HG03571 (cell line): ENCODE data around the gene FKBP15.
A peak's percentile ranks its signal among the peaks of the same experiment; 100 is the strongest.
"Not testable (repeated sequence)": the region's sequence is repeated elsewhere in the genome, so short reads cannot be mapped to it uniquely, and the experiment has no call there.

Source experiments
- ATAC-seq: cut with Tn5 transposase; IDR thresholded peaks from one replicate; pipeline ENCODE4 v1.9.1; 2021; ENCODE audit not compliant: unreplicated experiment

FKBP15 gene

DNA sequence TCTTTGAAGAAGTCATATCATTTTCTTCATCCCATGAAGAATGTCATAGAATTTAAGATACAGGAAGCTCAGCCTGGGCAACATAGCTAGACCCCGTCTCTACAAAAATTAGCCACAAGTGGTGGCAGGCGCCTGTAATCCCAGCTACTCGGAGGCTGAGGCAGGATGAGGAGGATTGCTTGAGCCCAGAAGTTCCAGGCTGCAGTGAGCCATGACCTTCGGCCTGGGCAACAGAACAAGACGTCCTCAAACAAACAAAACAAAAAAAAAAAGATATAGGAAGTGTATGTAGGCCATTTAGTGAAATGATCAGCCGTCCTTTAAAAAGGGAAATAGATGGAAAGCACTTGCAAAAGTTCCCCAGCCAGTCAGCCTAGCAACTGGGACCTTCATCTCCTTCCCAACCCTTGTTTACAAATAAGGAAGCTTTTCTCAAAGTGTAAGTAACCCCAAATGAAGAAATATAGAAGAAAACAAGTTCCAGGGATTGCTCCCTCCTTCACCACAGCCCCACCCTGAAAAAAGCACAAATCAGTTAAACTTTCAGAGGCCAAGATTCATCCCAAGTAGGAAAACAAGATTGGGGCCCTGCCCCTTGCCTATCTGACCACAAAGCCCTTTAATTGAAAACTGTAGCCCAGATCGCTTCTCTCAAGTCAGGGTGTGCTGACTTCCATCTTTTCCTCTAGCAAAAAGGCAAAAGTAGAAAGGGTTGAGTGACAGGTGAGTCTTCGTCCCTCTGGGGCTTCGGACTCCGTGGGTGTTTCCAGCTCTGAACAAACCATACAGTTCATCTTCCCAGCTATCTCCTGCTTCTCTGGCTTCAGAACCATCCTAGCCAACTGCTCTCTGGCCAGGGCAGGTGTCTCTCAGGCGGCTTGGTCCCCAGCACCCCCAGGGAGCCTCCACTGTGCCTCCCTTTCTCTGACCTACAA, 69.1 kb downstream of the FKBP15 start:
- ATAC-seq = no peak

DNA sequence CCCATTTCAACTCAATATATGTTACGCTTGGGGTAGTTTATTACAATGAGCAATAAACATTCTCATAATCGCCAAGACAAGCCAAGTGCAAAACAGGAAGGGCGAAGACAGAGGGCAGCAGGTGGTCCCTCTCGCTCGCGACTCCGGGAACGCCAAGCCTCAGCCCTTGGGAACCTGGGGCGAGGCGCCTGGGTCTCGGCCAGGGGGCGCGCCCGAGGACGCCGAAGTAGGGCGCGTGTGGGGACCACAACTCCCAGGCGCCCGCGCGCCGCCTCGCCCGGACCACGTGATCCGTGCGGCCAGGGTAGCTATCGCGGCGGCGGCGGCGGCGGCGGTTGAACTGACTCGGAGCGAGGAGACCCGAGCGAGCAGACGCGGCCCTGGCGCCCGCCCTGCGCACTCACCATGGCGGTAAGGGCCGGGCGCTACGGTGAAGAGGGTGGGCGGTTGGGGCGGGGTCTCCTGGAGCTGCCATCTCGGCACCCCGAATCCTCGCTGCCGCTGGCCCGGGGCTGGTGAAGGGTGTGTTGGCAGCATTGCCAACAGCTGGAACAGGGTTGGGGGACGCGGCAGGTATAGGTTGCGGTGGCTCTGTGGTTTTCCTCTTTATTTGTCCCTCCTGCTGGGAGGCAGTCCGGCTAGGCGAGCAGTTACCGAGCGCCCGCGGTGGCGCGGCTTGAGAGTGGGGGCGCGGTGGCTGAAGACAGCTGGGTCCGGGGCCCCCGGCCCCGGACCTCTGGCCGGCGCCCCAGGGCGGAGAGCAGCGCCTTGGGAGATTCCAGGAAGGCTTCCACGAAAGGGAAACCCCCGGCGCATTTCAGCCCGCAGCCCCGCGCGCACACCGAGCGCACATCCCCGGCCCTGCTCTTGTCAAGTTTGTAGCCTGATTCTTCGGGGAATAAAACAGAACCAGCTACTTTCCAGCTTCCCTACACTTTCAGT, 70.1 kb downstream of the FKBP15 start, which contains the start of gene SLC31A2:
Gene SLC31A2, plus strand, starts transcription at position 338 of the 942 bp plus-strand sequence. Its CDS starts 68 bp downstream, at position 406.
- ATAC-seq = peak; percentile 89

DNA sequence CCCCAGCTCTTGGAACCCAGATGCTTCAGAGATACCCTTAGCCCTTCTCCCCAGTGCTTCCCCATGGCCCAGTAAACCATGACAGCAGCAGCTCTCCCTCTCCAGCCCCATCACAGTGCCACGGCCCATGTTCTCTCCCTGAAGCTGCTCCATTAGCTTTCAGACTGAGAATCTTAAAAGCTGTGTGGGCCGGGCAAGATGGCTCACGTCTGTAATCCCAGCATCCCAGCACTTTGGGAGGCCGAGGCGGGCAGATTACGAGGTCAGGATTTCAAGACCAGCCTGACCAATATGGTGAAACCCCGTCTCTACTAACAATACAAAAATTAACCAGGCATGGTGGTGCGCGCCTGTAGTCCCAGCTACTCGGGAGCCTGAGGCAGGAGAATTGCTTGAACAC, 71.5 kb downstream of the FKBP15 start:
- ATAC-seq = not testable (repeated sequence)

DNA sequence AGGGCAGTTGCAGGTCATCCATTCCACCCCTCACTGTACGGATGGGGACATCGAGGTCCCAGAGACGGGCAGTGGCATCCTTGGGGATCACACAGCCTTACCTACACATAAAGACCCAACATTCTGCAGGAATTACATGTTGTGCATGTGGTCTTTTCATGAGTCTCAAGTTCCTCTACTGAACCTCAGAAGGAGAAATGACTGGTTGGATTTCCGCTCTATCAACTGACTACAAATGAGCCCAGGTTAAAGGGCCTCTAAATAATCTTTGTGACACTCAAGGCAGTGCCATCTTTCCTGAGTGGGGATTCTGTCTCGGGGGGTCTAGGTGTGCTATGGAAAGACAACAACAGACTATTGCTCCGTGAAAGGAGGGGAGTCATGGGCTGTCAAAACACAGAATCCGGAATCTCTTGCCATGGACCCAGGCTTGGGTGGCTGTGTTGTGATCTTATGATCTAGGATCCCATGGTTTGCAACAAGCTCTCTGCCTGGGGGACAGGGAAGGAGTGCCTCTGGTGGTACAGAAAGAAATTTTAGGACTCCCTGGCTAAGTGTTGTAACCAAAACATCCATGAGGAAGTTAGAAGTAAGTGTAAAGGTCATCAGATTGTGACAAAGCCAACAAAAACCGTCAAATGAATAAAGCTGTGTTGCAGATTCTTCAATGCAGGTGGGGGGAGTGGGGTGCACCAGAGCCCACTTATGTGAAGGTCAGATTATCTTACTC, 72.1 kb downstream of the FKBP15 start:
- ATAC-seq = no peak

DNA sequence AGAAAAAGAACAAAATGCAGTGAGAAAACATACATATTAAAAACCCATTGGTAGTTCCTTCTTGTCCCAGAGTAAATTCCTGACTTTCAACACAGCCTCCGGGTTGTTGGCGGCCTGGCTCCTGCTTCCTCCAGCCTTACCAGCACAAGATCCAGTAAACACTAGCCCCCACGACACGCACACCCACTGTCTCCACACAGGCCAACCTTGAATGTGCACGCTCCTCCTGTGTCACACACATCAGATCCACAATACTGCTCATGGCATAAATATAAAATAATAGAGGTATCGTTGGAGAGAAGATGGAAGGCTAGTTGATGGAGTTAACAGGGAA, 72.7 kb downstream of the FKBP15 start:
- no peak for ATAC-seq

DNA sequence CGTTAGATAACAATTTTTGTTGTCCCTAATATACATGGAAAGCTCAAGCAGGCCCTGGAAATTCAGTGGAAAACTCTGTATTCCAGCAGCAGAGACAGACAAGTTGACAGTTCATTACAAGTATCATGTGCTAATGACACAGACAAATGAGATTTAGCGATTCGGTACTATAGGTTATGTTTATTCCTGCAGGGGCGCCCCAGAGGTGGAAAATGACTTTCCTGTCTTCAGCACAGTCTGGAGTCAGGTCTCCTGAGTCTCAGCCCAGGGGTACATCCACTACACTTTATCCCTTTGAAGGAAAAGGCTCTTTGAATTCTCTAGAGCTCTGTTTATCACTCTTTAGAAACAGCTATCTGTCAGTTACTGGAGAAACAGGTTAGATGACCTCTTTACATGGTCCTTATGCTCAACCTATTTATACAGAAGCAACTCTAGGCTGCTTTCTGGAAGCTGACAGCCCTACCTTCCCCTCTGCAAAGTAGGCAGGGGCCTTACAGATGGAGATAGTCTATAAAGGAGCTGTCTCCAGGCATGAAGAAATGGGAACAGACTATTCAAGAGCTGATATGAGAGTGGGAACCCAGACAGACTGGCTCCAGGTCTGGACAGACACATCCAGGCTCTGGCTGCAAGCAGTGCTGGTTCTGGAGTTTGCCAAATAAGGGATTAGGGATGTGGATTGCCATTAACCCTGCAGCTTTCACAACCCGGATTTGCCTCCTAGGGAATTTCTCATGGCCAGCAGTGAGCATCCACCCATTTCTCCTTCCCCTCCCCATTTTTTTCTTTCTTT, 77.4 kb downstream of the FKBP15 start:
- no peak for ATAC-seq

DNA sequence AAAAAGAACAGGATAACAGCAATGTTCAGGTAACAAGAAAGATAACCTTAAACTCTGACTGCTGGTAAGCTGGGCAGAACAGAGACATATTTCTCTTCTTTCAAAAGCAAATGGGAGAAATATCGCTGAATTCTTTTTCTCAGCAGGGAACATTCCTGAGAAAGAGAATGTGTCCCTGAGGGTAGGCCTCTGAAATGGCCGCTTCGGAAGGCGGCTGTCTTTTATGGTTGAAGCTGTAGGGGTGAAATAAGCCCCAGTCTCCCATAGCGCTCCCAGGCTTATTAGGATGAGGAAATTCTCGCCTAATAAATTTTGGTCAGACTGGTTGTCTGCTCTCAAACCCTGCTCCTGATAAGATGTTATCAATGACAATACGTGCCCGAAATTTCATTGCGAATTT, 80.2 kb downstream of the FKBP15 start:
- ATAC-seq = not testable (repeated sequence)

DNA sequence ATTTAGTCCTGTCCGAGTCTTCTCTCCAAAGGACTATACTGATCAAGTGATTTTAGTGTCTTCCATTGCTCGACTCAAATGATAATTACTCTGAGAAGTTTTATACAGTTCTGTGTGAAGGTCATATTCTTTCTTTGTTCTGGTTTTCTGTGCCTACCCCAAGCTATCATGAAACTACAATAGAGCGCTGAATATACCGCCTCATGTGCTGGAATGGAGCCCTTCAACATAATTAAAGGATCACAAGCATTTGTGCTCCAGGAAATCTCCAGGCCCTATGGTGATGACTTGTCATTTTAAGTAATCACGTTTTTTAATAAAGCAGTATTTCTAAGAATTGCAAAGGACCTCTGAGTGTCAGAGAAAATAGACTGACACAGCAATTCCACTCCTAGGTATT, 81.1 kb downstream of the FKBP15 start:
- no peak for ATAC-seq

DNA sequence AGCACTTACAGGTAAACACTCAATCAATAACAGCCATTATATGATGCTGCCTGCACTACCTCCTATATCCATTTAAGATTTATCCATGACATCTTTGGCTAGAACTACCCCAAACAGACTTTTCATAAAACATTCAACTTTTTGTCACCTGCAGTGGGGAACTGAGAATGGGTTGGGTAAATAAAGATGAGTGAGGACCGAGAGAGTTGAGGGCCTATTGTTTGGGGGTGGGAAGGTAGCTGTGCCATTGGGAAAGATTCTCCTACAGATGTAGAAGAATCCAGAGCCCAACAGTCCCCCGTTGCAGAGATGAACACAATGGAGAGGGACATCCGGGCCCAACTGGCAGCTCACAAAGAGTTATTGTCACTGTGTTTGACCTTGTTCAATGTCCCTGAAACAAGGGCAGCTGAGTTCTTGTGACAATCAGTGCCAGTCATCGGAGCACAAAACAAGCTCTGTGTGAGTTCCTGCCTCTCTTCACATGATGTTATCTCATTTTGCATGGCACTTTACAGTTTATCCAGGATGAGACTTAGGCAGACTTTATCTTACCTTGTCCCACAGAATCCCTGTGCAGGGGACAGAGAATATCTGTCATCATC, 81.8 kb downstream of the FKBP15 start:
- no peak for ATAC-seq

DNA sequence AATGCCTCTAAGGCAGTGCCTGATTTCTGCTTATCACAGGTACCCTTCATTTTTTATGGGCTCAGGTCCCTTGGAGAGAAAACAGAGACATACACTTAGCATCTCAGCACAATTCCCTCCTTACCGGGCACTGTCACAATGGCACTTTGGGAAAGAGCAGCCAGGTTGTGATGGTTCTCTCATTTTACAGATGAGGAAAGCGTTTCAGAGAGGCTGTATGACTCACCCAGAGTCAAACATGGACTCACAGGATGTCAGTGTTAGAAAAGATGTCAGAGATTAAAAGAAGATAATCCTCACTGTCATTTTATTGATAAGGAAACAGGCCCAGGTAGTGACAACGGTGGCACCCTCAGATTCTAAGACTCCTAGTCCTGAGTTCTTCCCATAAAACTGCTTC, 82.3 kb downstream of the FKBP15 start:
- no peak for ATAC-seq

DNA sequence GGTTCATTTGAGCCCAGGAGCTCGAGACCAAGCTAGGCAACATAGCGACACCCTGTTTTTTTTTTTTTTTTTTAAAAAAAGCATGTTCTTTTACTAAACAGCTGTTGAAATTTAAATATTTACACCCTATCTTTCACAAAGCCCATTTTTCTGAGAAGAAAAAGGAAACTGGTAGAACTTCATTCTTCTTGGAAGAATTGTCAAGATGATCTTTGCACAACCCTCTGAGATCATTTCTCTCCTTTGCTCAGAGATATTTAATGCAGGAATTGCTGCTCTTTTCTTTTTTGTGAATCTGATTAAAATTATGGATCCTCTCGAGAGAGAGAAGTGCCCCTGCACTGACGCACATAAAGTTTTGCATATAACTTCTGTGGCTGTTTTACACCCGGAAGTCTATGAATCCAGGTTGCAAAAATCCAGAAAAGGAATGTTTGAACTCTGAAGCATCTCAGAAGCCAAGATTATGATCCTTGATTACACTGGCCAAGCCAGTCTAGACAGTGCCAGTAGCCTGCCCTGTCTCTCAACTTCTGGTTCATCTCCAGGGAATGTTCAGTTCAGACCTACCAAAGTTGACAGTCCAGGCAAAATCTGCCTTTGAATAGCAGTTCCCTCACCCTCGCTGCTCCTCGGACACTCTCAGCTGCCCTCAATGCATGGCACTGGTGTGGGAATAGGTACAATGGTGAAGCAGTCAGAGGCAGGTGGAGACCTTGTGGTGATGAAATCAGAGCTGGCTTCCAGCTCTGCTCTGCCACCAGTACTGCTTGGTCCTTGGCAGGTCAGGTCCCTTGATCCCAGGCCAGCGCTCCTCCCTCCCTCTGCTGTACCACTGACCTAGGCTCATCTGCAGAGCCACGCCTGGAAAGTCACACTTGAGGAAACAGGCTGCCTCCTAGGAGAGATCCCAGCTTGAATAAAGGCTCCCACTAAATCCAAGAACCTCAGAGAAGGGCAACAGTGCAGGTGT, 83.6 kb downstream of the FKBP15 start:
- ATAC-seq = no peak

DNA sequence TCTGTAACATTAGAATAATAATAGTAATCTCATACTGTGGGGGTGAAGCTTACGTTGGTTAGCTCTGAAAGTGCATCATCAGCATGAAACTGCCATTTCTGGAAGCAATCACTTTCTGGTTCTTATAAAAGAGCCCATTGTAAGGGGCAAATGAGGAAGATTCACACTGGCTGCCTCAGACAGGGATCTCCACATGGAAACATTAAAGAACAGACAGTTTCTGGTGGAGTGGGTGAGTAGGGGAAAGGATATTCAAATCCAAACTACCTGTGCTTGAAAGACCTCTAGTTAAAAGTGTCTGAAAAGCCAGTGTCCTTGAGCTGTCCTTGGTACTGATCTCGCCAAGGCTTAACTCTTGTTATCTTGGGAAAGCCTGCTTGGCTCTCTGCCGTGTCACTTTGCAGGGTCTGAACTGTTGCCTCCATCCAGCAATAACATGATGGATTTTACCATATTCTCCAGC, 89.4 kb downstream of the FKBP15 start:
- ATAC-seq = no peak

DNA sequence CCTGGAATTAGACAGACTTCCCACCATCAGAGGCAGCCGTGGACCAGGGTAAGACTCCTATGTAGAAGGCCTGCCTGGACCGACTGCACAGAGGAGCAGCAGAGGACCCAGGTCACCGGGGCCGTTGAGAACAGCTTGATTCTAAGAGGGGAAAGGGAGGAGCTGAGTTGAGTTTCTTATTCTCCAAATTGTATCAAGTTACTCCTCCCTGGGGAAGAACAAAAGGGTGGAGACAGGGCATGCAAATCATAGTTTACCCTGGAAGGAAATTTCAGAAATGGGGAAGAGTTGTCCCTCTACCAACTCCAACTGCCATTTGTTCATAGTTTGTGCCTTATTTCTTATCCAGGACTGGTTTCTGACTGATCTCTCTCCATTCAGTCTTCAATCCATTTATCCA, 91.2 kb downstream of the FKBP15 start:
- no peak for ATAC-seq

DNA sequence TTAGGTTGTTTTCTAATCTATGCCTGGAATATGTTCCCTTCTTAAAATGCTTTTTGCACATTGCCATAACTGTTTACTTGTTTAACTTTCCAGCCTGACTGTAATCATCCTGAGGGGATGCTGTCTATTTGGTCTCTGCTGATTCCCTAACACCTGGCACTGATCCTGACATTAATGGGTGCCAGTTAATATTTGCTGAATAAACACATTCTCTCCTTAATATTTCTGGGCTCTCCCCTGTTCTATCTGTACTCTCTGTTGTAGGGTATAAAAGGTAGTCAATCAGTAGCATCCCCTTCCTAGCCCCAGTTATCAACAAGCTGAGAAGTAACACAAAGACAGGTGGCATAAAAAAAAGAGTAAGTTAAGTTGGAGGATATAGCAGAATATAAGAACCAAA, 91.6 kb downstream of the FKBP15 start:
- ATAC-seq = no peak

DNA sequence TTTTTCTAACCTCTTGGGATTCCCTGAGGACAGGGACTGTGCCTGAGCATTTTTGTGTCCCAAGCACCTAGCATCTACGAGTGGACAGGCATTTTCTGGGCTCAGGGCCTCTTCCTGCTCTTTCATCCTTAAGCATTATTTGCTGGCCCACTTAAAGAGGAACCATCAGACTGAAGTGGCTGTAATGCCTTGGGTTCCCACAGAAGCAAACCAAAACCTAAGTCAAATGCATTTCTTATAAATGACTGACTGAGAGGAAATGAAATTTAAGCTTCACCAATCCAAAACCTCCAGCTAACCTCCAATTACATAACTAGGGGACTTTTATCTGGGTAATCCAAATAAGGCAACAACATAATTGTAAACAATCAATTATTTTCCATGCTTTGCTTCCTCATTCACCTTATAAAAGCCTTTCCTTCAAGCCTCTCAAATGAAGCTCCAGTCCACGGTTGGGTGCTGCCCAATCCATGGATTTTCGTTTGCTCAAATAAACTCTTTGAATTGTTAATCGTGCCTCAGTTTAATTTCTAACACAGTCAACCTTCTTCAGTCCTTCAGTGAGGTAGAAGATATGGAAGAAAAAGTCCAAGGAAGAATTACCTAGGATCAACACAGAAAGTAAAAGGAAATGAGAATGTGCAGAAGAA, 95.6 kb downstream of the FKBP15 start:
- ATAC-seq = no peak

DNA sequence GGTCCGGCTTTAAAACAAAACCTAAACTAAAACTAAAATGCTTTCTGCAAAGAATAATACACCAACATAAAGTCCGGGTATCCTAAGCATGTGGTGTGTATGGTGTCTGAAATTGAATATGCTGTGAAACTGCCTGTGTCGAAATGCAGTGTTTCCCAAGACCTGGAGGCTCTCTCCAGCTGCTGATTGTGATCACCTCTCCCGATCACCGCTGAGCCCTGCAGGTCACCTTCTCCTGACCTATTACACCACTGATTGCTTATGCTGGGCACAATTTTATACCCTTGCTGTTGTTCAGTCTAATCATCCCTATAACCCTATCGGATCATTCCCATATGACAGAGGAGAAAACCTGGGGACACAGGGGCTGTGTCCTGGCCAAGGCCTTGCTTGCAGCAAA, 102.2 kb downstream of the FKBP15 start:
- not testable (repeated sequence) for ATAC-seq
